LoVo (cell line): ENCODE data around the gene PYGL.

Source experiments
- DNase-seq: peaks from one replicate; pipeline ENCODE4 v3.0.0-alpha.2; 2016; ENCODE audit warnings: low spot score

The PYGL gene

DNA sequence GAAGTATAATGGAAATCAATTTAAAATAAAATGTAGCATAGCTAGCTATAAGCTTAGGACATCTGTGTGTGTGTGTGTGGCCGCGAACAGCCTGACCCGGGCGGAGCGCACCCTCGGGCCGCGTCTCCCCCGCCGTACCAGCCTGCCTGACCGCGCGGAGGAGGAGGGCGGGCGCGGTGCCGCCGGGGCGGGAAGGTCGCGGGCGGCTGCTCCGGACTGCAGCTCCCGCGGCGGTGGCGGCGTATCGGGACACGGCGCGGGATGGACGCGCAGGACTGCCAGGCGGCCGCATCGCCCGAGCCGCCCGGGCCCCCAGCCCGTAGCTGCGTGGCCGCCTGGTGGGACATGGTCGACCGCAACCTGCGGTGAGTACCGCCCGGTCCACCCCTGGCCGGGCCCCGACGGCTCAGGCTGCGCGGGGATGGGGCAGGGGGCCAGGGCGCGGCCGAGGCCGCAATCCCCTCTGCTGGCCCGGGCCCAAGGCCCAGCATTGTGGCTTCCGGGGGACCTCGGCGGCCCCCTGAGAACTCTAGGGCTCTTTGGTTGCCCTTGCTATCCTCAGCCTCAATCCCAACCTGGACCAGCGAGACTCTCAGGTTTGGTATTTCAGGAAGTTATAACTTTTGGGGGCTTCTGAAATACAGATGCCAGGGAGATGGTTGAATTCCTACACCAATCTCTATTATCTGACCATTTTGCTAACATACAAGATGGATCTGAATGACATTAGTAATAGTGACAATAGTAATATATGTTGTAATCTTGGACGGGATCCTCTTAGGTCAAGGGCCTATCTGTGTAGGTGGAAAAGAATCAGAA lies 72.2 kb downstream of the PYGL start, which contains the start of gene ABHD12B:
Gene ABHD12B (plus strand): TSS at position 140 of the 819 bp plus-strand sequence. CDS start 122 bp downstream, at position 262.
- DNase-seq = no peak

DNA sequence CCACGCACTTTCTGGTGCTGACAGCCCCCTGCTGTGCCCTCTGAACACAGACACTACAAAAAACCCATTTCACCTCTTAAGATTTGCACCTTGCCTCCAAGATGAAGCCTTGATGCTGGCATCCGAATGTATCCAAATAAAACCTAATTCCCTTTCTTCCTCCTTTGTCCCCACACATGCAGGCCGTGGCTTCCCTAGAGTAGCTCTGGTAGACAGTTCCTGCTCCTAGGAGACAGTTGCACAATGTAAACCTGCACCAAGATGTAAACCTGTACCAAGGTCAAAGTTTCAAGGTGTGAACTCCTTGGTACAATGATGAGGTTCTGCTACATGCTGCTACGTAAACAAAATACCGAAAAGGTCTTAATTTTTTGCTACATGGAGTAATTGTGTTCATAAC lies 73.1 kb downstream of the PYGL start:
- DNase-seq = no peak

DNA sequence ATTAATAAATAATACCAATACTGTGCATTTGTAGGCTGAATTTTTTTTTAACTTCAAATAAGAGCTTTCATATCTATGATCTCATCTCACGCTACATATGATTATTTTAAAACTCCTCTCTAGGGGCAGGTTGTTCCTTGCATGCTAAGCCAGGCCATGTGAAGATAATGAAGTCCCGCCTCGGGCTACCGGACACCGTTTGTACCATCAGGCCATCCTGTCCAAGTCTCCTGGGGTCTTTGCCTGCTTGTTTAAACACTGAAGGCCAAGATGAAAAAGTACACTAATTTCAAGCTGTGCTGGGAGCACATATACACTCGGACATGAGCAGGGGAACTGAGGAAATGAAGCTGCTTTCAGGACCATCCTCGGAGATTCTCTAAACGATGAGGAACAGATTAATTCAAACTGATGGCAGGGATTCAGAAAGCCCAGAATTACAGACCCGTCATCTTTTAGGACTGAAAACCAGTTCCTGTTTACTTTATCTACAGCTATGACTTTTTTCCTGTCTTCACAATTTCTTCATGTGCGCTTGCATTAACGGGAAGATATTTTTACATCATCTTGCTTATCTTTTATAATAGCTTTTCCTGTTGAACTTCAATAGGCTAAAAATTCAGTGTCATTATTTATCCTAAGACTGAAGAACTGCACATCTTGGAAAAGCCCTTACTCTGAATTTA lies 78.7 kb downstream of the PYGL start:
- no peak for DNase-seq

DNA sequence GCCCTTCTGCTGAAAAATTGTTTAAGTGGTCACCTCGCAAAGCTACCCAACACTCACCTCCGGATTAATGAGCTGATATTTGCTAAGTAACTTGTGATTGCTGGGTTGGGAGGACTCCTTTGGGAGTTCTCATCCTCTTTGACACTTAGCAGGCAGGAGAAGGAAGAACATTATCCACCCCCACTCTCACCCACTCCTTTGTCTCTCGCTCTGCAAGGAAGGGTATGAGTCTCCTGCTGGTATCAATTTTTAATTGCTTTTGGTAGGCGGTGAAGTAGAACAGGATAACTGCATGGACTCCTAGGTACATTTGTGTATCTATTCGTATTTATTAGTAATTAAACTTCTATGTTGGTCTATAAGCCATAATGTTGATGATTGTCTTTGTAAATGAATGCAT lies 79.3 kb downstream of the PYGL start:
- no peak for DNase-seq

DNA sequence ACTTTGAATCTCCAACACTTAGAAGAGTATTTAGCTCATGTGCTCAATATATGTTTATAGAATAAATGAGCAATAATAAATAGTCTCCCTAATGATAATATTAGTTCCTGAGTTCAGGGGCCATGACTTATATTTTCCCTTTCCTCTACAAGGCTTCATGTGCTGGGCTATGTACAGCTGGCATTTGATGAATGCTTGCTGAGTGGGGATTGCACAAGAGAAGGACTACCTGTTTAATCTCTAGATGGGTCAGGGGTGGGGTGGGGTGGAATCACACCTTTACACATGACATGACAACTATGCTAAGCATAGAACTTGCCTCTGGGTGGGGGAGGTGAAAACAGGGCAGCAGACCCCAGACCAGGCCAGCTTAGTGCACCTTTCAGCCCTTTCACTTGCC lies 80.0 kb downstream of the PYGL start:
- no peak for DNase-seq

DNA sequence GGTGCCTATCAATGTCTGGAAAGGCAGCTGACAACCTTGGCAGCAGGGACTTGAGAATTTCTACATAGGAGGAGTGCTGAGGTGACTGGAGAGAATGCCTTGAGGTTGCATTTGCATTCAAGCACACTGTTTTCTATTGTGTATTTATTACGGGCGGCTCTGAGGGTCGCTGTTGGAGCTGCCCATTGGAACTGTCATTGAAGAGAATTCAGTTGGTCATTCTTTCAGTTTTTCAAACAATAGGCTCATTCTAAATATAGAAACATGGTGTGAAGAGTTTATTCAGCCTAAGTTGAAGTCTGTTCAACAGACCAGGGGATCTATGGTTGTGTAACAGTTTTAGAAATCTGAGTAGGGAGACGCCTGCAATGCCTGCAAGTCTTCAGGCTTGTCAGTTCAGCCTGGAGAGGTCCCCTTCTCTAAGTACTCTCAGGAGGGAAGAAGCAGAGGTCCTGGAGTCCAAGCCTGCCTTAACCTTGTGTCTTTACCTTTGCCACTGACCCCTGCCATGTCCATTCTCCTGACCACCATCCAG lies 82.2 kb downstream of the PYGL start:
- no peak for DNase-seq

DNA sequence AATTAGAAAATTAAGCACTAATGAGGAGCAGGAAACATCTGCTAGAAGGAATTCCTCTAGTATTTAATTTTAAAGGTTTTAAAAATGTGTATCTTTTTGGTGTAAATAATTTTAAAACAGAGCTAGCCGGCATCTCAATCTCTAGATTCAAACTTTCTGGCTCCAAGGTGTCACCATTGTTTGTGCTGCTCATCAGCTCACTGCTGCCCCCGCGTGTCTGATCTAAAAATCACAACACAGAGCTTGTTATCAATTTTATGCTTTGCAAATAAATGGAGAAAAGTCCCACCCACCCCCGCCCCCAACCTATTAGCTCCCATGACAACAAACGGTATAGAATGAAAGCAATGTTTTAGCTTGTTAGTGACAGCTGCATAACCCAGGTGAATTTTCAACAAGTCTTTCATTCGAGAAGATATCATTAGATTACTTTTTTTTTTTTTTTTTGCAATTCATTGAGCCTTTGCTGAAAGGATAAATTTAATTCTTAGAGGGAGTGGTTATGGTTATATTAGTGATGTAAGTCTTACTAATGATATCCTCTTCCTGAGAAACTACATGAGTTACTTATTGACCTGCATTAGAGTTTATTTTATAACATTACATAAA lies 83.7 kb downstream of the PYGL start:
- DNase-seq = peak; percentile 75

DNA sequence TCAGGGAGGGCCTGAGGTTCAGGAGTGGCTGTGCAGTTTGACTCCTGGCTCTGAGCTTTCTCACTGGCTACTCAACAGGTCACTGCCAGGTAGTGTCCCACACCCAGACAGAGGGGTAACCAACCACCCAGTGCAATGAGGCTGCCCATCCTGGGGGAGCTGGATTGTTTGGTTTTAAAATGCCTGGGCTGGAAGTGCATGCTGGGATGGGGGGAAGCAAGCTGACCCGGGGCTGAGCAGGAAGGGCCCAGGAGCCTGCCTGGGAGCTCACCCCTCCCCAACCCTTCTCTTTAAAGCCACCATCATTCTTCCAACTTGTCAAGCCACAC lies 85.0 kb downstream of the PYGL start:
- DNase-seq = no peak

DNA sequence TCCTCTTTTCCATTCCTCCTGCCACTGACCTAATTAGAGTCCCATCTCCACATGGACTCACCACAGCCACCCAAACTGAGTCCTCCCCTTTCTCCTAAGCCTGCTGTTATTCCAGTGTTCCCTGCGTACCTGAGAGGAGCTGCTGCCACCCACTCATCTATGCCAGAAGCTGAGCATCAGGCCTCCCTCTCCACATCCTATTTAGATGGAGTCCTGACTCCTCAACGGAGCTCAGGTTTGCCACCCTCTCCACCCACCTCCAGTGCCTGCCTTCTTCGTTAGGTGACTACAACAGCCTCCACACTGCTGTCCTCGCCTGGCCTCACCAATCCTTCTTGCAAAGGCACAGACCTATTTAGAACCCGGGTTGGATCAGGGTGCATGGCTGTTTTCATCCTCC lies 87.6 kb downstream of the PYGL start:
- no peak for DNase-seq

DNA sequence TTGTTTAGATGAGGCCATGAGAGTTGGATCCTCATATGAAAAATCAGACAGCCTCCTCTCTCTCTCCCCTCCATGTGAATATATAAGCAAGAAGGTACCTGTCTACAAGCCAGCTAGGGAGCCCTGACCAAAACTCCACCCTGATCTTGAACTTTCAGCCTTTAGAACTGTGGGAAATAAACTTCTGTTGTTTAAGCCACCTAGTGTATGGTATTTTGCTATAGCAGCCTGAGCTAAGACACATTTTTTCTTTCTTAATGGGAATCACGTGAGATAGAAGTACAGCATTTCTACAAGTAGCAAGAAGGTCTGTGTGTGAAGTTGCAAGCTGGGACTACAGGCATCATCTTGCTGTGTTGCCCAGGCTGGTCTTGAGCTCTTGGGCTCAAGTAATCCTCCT lies 88.7 kb downstream of the PYGL start:
- DNase-seq = no peak
